ENCODE measurements around the gene PRPF6. TPM values are rescaled to one million over a fixed set of nuclear protein-coding genes. Genes with fewer than 3 reads are reported as not detected.
A peak's percentile ranks its signal among the peaks of the same experiment; 100 is the strongest.

PRPF6 gene
- total and polyA plus RNA-seq, 2 donors (not counting 3 experiments of a cell fraction or from before 2014, with no cell fraction given): 35.3 to 67.4 TPM

GRCh38 chr20:64042054-64042781, 61.3 kb downstream of the PRPF6 start:
- BruUV-seq (replicated peaks): no TSS peak
- peak overlapping the region; percentile 43 for H2AFZ ChIP-seq (ENCODE audit: low read depth, low read length)

More at GRCh38 chr20:64042054-64042781, 61.3 kb downstream of the PRPF6 start:
- POLR2A ChIA-PET: interaction anchor here (1.6 kb wide), 1 partner anchor 8 kb away, joined by 4 read pairs; no protein-coding TSS in a partner anchor
- Histone ChIP-seq H3K9me1 (replicated peaks; ENCODE audit: control insufficient read depth, extremely low read depth, insufficient read depth, low read length) (no peaks in the 10 kb centered on the region), H4K20me1 (replicated peaks; ENCODE audit: control insufficient read depth, extremely low read depth, insufficient read depth, low read length) (no peaks in the 10 kb centered on the region), H3K9me3 (replicated peaks; ENCODE audit: control insufficient read depth, insufficient read depth, low read length) (no peaks in the 10 kb centered on the region), H3K4me1 (ENCODE audit: control insufficient read depth, extremely low read depth, insufficient read depth, low read length) (peaks cover 67% of the 10 kb centered on the region), H3K9ac (replicated peaks; ENCODE audit: extremely low read depth, insufficient read depth, low read length) (peak overlapping the region; percentile 42), H3K27ac (ENCODE audit: insufficient read depth, low read depth, low read length) (peak overlapping the region; percentile 67), H3K4me2 (ENCODE audit: insufficient read depth, low read length) (peak overlapping the region; percentile 12), H3K27me3 (ENCODE audit: control insufficient read depth in 2 of 2, insufficient read depth in 2 of 2, low read length in 2 of 2) (no peaks in the 10 kb centered on the region), H3K36me3 (ENCODE audit: control insufficient read depth in 2 of 2, extremely low read depth in 1 of 2, insufficient read depth in 2 of 2, low read length in 2 of 2) (peaks cover 0 to 4% of the 10 kb centered on the region in 2 experiments), H3K79me2 (ENCODE audit: control insufficient read depth, insufficient read depth, low read length) (peaks cover 5% of the 10 kb centered on the region), H3K4me3 (replicated peaks in 1 of 3; ENCODE audit: insufficient read depth in 1 of 3, low read depth in 1 of 3, low read length in 3 of 3) (peak overlapping the region in 2 of 3 experiments; percentile 0 to 19)
- peak; percentile 73 for DNase-seq (ENCODE audit: low read depth, low spot score)
- CTCF ChIA-PET: interaction anchor here (1.0 to 7.5 kb wide), 2 partner anchors 13 to 61 kb away, joined by 3 to 412 read pairs; partner anchors contain the start of genes PRPF6, SOX18 and TCEA2
- peak; percentile 64 for TF ChIP-seq GATA2 (IDR thresholded peaks at IDR 0.05; ENCODE audit: insufficient read depth, insufficient read length, low read depth, low read length)
- TF ChIP-seq FOS (IDR thresholded peaks at IDR 0.05; ENCODE audit: borderline replicate concordance, insufficient read depth, low read length): peak; percentile 34
- no peak for TF ChIP-seq EZH2 (IDR thresholded peaks at IDR 0.05; ENCODE audit: borderline replicate concordance, low read depth, low read length, severe bottlenecking)
- TF ChIP-seq MAX (IDR thresholded peaks at IDR 0.05; ENCODE audit: insufficient read depth, insufficient read length): no peak
- peak; percentile 21 for TF ChIP-seq POLR2A (IDR thresholded peaks at IDR 0.05; ENCODE audit: low read depth, low read length)
- TF ChIP-seq POLR2AphosphoS5 (IDR thresholded peaks at IDR 0.05; ENCODE audit: insufficient read depth, low read depth, low read length): peak; percentile 51
- no peak for TF ChIP-seq MYC (IDR thresholded peaks at IDR 0.05; ENCODE audit: low read depth, low read length)
- TF ChIP-seq CTCF (IDR thresholded peaks at IDR 0.05; ENCODE audit: extremely low read depth in 1 of 2, insufficient read depth in 1 of 2, low read depth in 1 of 2, low read length in 2 of 2): no peak
- TF ChIP-seq JUN (IDR thresholded peaks at IDR 0.05; ENCODE audit: borderline replicate concordance, insufficient read depth, insufficient read length, low read depth): no peak
- intact Hi-C loops (cut with micrococcal nuclease) (no loop called here), dilution Hi-C loops (cut with MboI; ENCODE audit: extremely low pct_ligation_motif_present, low sequenced_read_pairs) (no loop called here)
- FAIRE-seq: peak; percentile 12
